HG03108 (cell line): ENCODE results near the gene LTN1.

ENCODE experiments used
- ATAC-seq: cut with Tn5 transposase; IDR thresholded peaks from one replicate; pipeline ENCODE4 v1.9.1; 2021; ENCODE audit warnings: moderate library complexity; ENCODE audit not compliant: unreplicated experiment

LTN1 gene

DNA sequence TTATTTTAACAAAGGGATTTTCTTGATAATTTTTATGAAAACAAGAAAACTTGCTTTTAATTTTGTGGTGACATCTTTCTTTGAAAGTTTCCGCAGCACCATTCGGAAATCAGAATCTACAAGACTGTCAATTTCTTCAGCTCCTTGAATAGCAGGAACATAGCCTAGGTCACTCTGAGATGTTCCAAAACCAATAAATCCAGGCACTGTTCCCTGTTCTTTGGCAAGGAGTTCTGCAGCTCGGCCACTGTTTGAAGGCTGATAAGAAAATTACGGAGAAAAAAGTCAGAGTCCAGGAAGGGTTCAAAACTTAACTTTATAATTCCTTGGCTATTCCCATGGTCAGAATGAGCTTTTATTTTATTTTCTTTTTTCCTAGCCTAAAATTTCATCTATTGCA, 6.0 kb downstream of the LTN1 start:
- no peak for ATAC-seq

DNA sequence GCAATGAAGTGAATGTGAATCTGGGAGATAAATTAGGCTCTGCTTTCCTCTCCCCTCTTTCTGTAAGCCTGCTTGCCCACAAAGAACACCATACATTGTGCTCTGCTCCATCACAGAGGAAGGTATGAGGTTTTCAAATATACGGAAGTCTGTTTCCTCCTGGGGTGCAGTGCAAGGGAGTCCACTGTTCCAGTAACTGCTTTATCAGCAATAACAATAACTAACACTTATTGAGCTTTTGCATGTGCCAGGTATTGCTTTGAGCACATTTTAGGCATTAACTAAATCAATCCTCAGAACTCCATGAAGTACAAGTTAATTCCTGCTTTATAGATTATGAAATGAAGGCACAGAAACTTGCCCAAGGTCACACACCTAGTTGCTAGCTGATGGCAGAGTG, 10.0 kb downstream of the LTN1 start:
- ATAC-seq: no peak

DNA sequence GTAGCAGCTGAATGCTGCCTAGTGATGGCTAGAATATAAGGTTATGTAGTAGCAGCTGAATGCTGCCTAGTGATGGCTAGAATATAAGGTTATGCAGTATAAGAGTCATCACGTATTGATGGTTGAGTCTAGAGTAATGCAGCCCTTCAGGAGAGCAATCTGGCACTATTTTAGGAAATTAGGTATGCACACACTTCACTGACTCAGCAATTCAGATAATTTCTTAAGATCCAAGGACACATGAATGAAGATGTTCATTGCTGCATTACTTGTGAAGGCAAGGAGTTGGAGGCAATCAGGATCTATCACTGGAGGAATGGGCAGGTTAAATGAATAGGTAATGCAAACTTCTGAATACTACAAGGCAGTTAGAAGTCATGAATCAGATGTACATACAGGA, 13.6 kb downstream of the LTN1 start:
- no peak for ATAC-seq

DNA sequence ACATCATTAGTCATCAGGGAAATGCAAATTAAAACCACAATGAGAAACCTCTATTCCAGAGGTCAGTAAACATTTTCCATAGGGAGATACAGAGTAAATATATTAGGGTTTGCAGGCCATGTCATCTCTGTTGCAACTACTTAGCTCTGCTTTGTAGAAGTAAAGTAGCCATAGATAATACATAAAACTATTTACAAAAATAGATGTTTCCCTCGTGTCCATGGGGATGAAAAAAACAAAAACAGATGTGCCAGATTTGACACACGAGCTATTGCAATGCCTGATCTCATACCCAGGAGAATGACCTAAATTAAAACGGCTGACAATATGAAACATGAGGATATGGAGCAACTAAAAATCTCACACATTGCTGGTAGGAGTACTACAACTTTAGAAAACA, 17.3 kb downstream of the LTN1 start:
- ATAC-seq: no peak

DNA sequence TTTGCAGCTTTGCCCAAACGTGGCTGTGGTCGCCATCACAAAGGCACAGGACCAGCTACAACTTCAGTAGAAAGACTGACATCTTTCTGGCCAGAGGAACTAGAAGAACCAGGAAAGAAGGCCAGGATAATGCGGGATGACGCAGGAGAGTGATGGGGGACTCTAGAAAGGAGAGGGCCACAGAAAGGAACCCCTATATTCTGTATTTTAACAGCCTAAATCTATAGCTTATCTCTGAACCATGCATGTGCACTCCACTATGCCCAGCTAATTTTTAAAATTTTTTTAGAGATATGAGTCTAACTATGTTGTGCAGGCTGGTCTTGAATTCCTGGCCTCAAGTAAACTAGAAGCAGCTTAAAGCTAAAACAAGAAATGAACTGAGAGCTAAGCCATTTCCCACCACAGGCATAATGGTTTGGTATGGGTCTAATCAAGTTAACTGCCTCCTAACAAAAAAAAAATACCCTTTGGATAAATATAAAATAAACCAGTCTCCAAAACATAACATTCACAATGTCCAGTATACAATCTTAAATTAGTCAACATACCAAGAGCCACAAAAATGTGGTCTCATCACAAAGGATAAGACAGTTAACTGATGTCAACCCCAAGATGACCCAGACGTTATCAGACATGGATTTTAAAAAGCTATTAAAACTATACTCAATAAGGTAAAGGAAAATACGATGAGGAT, 18.0 kb downstream of the LTN1 start:
- ATAC-seq: no peak

DNA sequence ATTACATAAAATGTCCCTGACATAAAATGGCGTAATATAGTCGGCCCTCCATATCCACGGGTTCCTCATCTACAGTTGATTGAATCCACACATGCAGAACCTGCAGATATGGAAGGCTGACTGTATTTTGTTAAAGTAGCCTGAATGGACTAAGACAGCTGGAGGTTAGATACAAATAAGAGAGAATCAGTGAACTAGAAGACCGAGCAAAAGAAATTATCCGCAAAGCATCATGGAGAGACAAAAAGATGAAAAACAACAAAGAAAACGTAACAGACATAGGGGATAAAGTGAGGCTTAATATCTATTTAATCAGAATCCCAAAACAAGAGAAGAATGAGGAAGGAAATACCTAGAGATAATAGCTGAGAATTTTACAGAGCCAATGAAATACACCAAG, 20.3 kb downstream of the LTN1 start:
- ATAC-seq: no peak

DNA sequence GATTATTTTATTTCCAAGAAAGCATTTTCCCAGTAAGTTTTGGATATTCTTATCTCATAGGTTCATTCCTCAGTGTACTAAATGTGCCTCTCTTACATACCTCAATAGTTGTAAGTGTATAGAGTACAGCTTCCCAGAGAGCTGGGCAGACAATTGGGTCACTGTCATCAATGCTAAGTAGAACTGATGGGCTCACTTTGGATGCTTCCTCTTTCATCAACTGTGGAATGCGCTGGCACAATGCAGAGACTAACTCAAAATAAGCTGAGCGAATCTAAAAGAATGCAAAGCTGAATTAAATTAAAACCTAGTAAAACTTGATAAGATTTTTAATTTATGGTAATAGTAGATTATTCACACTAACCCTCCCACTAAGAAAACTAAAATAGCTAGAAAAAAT, 21.5 kb downstream of the LTN1 start:
- ATAC-seq: no peak

DNA sequence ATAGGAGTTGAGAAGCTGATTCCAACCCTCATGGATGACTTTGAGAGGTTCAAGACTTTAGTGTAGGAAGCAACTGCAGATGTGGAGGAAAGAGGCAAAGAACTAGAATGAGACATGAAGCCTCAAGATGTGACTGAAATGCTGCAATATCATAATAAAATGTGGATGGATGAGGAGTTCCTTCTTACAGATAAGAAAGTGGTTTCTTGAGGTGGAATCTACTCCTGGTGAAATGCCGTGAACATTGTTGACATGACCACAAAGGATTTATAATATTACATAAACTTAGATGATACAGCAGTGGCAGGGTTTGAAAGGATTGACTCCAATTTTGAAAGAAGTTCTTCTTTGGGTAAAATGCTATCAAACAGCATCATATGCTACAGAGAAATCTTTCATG, 28.8 kb downstream of the LTN1 start:
- no peak for ATAC-seq

DNA sequence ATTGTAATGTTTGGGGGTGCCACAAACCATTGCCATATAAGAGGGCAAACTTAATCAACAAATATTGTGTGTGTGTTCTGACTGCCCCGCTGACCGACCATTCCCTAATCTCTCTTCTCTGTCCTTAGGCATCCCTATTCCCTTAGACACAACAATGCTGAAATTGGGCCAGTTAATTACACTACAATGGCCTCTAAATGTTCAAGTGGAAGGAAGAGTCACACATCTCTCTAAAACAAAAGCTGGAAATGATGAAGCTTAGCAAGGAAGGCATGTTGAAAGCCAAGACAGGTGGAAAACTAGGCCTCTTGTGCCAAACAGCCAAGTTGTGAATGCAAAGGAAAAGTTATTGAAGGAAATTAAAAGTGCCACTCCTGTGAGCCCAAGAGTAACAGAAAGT, 30.2 kb downstream of the LTN1 start:
- ATAC-seq: no peak

DNA sequence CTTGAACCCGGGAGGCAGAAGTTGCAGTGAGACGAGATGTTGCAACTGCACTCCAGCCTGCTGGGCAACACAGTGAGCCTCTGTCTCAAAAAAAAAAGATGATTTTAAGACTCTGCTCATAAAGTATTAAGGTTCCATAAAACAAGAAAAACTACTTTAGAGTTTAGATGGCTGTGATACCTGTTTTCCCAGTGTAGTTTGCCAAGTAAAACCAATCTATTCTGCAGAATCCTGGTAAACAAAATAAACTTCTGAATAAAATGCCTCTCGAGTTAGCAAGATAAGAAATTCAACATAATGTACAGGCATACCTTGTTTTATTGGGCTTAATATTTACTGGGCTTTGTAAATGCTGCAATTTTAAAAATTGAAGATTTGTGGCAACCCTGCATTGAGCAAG, 30.8 kb downstream of the LTN1 start:
- no peak for ATAC-seq

DNA sequence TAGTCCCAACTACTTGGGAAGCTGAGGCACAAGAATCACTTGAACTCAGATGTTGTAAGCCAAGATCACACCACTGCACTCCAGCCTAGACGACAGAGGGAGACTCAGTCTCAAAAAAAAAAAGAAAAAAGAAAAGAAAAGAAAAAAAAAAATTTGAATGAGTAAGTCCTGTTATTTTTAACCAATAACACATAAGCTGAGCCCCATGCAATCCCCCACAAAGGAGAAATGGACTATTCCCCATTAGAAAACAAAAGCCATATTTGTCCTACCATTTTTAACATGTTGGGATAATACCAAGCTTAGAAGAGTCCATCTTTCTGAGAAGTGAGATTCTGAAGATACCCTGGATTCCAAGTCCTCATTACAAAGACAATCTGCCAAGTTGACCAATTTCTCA, 32.4 kb downstream of the LTN1 start:
- ATAC-seq: no peak

DNA sequence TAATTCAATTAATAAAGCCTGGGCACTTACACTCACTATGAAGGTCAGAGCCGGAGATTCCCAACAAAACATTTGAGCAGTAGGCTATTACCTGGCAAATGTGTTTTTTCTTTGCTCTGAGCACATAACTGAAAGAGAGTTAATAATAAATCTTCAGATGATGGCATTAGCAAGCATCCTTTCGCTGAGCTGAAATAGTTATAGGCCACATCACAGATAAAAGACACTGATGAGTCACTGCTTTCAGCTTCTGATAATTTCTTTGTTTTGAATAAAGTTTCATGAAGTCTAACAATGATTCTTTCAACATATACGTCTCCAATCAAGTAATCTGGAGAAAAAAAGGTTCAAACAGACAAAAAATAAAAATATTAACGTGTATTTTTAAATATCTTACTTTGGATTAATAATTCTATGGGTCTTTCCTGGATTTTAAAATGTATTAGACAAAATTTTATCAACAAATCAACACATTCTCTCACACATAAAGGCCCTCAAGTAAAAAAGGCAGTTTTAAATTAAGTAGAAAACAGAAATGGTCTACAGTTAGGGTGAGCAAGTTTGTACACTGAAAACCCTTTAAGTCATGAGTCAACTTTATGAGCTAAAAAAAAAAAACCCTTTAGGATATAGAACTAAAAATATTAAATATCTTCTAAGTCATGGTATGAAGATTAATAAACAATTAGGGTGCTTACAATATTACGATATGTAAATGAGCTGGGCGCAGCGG, 33.1 kb downstream of the LTN1 start:
- no peak for ATAC-seq

DNA sequence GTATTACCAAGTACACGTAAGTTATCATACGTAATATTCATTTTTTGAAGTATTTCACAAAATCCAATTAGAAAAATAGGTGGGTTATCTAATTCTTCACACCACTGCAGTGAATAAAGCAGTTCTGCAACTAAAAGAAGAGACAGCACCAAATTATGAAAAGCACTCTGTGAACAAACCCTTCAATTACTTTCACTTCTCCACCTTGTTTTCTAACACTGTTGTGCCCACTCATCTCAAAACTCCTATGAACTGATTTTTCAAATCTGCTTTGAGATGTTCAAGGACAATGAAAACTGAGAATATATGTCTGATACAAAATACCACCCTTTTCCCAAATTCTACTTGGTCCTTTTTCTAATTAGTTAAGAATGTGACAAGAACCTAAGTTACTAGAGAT, 39.4 kb downstream of the LTN1 start:
- peak; percentile 63 for ATAC-seq

DNA sequence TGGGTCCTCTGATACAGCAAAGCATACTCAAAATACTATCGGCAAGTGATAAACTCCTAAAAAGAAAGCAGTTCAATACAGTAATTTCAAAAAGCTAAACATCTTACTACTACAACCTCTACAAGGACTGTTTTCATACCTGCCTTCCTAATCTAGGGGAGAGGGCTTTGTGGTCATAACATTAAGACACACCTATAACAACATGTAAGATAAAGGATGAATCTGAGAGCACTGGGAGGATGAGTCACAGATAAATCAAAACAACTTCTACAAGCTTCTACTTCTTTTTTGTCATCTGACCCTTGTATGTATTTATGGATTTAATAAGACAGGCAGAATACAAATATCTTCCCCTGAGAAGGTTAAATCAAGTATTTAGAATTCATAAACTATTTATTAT, 40.0 kb downstream of the LTN1 start:
- no peak for ATAC-seq

DNA sequence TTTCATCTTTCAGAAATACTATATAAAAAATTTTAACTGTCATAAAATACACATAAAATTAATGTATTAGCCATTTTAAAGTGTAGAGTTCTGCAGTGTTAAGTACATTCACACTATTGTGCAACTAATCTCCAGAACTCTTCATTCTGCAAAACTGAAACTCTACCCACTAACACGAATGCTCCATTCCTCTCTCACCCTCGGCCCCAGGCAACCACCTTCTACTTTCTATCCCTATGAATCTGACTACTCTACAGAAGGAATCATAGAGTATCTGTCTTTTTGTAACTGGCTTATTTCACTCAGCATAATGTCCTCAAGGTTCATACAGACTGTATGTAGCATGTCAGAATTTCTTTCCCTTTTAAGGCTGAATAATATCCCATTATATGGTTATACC, 43.4 kb downstream of the LTN1 start:
- no peak for ATAC-seq

DNA sequence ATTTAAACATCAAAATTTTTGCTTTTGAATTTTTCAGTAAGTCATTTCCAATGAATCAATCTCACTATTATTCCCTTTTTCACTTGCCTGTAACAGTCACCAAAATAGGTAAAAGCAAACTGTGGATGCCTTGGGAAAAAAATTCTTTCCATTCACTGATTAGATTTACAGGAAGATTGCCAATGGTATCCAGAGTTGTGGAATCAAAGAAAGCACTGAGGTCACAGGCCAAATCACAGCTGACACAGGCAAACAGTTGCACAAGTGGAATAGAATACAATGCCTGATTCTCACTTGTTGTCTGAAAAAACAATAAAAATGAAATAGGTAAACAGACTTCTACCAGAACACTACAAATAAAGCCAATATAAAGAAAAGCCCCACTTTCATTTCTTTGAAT, 48.4 kb downstream of the LTN1 start:
- no peak for ATAC-seq

DNA sequence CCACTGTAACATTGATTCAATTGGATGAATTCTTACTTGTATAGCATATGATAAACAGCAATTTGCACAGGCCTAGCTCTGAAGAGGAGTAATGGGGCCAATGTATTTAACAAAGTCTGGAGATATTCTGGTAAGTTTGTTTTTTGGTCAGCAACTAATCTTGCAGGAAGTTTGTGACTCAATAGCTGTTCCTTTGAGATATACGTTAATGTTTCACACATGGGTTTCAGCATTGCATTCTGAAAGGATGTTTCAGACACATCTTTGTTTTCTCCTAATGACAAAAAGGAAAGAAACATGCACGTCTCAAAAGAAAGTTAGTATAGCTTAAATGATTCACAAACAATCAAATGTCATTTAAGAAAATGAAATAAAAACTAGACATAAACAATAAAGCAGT, 49.0 kb downstream of the LTN1 start:
- ATAC-seq: no peak

DNA sequence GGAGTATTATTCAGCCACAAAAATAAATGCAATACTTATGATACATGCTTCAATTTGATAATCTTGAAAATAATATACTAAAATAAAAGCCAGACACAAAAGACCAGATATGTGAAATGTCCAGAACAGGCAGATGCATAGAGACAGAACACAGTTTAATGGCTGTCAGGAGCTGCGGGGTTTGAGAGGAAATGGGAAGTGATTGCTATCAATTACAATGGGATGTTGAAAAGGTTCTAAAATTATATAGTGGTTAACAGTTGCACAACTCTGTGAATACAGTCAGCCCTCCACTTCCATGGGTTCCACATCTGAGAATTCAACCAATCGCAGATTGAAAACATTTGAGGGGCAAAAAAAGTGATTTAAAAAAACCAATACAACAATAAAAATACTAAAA, 54.0 kb downstream of the LTN1 start:
- no peak for ATAC-seq

DNA sequence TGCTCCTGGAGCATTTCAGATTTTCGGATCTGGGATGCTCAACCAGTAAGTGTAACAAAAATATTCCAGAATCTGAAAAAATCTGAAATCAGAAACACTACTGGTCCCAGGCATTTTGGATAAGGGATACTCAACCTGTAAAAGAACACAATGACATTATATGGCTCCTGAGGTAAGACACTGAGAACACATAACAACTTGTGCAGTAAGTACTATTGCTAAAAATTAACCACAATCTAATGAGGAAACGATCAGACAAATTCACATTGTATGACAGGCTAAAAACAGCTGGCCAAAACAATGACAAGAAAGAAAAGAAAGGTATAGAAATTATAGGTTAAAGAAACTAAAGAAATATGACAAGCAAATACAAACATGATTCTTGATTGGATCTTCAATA, 54.9 kb downstream of the LTN1 start:
- no peak for ATAC-seq

DNA sequence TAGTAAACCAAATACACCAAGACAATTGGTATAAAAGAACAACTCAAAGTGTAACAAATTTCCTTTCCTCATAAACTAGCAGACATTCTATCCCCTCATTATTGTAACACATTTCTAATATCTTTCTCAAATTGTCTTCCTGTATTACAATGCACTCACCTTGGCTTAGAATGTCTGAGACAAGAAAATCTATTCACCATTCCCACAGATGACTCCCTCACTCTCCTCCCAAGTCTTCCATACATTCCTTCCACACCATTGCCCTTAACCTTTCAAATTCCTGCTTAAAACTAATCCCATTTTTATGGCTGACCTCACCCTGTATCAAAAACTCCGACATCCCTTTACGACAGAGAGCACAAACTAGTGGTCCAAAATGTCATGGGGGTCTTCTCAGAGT, 56.0 kb downstream of the LTN1 start:
- no peak for ATAC-seq

DNA sequence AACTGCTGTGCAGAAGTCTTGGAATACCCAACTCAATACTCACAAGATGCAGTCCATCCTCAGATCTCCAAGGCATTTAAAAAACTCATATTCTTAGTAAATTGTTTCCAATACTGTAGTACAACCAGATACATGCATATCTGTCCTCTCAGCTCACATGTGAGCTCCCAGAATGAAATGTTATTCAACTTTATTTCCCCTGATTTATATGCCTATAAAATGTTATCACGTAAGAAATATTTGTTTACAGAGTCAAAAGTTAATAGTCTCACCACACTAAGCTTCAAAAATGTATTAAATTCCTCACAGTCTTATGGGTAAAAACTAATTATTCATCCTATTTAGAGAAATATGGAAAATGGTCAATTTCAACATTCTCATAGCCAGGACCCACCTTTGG, 56.6 kb downstream of the LTN1 start:
- ATAC-seq: no peak

DNA sequence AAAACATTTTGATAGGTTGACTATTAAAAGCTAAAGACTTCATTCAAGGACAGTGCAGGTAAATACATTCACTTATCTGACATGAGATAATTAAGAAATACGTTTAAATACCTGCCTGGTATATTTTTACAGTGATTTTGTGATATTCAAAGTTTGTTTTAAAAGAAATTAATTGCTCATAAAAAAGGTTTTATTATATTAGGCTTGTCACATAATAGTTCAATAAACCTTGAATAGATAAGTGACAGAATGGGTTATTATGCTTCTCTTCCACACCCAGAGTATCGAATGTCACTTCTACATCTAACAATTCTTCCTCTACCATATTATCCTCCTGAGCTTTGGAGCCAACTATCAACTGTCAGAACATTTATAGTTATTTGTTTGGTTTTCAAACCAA, 60.0 kb downstream of the LTN1 start:
- ATAC-seq: no peak
